ENCODE measurements around the gene TRAF4. TPM values are rescaled to one million over a fixed set of nuclear protein-coding genes. Genes with fewer than 3 reads are reported as not detected.

Gene TRAF4
- total RNA-seq, 1 experiment from 2014 or later: 127 TPM

DNA sequence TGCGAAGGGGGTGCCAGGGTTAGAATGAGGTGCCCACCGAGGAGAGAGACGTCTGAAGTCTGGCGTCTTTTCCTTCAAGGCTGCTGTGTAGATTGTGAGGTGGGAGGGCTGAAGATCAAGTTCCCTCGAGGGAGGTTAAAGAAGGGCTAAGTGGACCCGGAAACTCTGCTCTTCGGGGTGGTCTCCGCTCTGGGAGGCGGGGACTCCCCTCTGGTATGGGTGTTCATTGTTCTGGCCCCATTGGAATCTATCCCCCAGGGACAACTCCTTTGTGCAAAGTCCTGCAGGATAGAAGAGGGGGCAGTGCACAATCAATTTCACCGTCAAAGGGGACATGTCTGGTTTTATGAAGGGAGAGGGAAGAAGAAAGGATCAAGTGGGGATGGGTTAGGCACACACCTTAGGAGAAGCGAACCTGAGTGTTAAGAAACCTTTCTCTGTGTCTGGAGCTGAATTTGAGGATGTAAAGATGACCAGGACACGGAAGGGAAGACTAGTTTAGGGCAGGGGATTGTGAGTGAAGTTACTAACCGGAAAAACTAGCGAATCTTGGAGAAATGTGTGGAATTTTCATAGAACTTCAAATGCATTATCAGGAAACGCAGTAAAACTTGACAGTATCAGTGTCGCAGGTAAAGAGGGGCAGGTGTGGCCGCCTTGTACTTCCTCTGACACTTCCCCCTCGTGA lies 25.3 kb upstream of the TRAF4 start:
- H3K79me2 ChIP-seq (ENCODE audit: insufficient read depth, low read length): peaks cover 37% of the 10 kb centered on the region
- H3K9ac ChIP-seq (ENCODE audit: low read length): peak overlapping the region; percentile 21; the same call in 1 of the 2 replicates
- H3K36me3 ChIP-seq (ENCODE audit: control insufficient read depth in 1 of 2, insufficient read depth in 2 of 2, low read length in 2 of 2): peaks cover 19 to 34% of the 10 kb centered on the region in 2 experiments; a peak in 3 of 4 replicates
- ChIA-PET POLR2A (interaction anchor here (1.1 to 1.5 kb wide), 2 partner anchors 90 to 231 kb away, joined by 6 to 10 read pairs; no protein-coding TSS in a partner anchor), RAD21 (ENCODE audit: low non-redundant PET in 1 of 2, low total read pairs in 2 of 2, uncharacterized antibody in 2 of 2, unreplicated experiment in 2 of 2) (no interaction called here), CTCF (no interaction called here)
- no peaks in the 10 kb centered on the region for H3K9me3 ChIP-seq (ENCODE audit: control insufficient read depth in 1 of 2, insufficient read depth in 1 of 2, low read depth in 1 of 2, low read length in 2 of 2)
- H2AFZ ChIP-seq (ENCODE audit: low read depth, low read length, poor library complexity, severe bottlenecking): no peak overlapping the region
- no peaks in the 10 kb centered on the region for H3K9me2 ChIP-seq (ENCODE audit: insufficient read depth)
- TF ChIP-seq, protein P1, sequence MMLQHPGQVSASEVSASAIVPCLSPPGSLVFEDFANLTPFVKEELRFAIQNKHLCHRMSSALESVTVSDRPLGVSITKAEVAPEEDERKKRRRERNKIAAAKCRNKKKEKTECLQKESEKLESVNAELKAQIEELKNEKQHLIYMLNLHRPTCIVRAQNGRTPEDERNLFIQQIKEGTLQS (IDR thresholded peaks at IDR 0.05): no peak
- TF ChIP-seq ELF1 (IDR thresholded peaks at IDR 0.05; ENCODE audit: borderline replicate concordance, low read depth) (no peak), POLR2AphosphoS5 (IDR thresholded peaks at IDR 0.05; ENCODE audit: low read depth, low read length) (no peak), FOSL1 (IDR thresholded peaks at IDR 0.05; ENCODE audit: low read depth) (no peak), POLR2A (IDR thresholded peaks at IDR 0.05; ENCODE audit: borderline replicate concordance, extremely low read depth, insufficient read depth, insufficient read length) (no peak), ZNF274 (IDR thresholded peaks at IDR 0.05; ENCODE audit: low read depth, low read length) (no peak), JUND (IDR thresholded peaks at IDR 0.05) (no peak), SIN3A (IDR thresholded peaks at IDR 0.05; ENCODE audit: low read depth) (no peak), CEBPB (IDR thresholded peaks at IDR 0.05; ENCODE audit: low read depth) (no peak), ZFX (IDR thresholded peaks at IDR 0.05) (no peak), SP1 (IDR thresholded peaks at IDR 0.05; ENCODE audit: low read depth) (no peak), YY1 (IDR thresholded peaks at IDR 0.05; ENCODE audit: extremely low read depth, insufficient replicate concordance, low read depth, low read length) (no peak), CBX3 (IDR thresholded peaks at IDR 0.05; ENCODE audit: low read depth) (no peak), EGR1 (IDR thresholded peaks at IDR 0.05; ENCODE audit: low read depth) (no peak), TCF7L2 (IDR thresholded peaks at IDR 0.05; ENCODE audit: borderline replicate concordance, extremely low read depth, insufficient read depth, insufficient read length) (no peak), SRF (IDR thresholded peaks at IDR 0.05; ENCODE audit: low read depth) (no peak), RAD21 (IDR thresholded peaks at IDR 0.05; ENCODE audit: low read depth) (no peak)
- TF ChIP-seq, protein P2, sequence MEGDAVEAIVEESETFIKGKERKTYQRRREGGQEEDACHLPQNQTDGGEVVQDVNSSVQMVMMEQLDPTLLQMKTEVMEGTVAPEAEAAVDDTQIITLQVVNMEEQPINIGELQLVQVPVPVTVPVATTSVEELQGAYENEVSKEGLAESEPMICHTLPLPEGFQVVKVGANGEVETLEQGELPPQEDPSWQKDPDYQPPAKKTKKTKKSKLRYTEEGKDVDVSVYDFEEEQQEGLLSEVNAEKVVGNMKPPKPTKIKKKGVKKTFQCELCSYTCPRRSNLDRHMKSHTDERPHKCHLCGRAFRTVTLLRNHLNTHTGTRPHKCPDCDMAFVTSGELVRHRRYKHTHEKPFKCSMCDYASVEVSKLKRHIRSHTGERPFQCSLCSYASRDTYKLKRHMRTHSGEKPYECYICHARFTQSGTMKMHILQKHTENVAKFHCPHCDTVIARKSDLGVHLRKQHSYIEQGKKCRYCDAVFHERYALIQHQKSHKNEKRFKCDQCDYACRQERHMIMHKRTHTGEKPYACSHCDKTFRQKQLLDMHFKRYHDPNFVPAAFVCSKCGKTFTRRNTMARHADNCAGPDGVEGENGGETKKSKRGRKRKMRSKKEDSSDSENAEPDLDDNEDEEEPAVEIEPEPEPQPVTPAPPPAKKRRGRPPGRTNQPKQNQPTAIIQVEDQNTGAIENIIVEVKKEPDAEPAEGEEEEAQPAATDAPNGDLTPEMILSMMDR (IDR thresholded peaks at IDR 0.05 in 2 of 3, conservative IDR thresholded peaks at IDR 0.05 in 1 of 3; ENCODE audit: borderline replicate concordance in 1 of 3, insufficient read depth in 1 of 3, low read depth in 2 of 3, low read length in 2 of 3): no peak
- TF ChIP-seq, protein P3, sequence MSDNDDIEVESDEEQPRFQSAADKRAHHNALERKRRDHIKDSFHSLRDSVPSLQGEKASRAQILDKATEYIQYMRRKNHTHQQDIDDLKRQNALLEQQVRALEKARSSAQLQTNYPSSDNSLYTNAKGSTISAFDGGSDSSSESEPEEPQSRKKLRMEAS (IDR thresholded peaks at IDR 0.05): no peak
- H3K4me3 ChIP-seq (replicated peaks in 1 of 2; ENCODE audit: low read depth in 1 of 2, low read length in 2 of 2): peak overlapping the region; percentile 98 to 99; a peak in 3 of 4 replicates
- H4K20me1 ChIP-seq (ENCODE audit: insufficient read depth): peaks cover 11% of the 10 kb centered on the region; the same call in 1 of the 2 replicates
- intact Hi-C loops (cut with micrococcal nuclease): loop anchor here (2.0 kb wide), 1 partner anchor 234 kb away; no protein-coding TSS in a partner anchor
- H3K4me2 ChIP-seq (ENCODE audit: low read length): peak overlapping the region; percentile 77
- DNase-seq (ENCODE audit: low read depth, low spot score): no peak
- peak overlapping the region; percentile 89 for H3K27ac ChIP-seq (ENCODE audit: low read depth, low read length)
- H3K4me1 ChIP-seq (ENCODE audit: control insufficient read depth in 1 of 2, insufficient read depth in 2 of 2, low read length in 2 of 2): peaks cover 28 to 40% of the 10 kb centered on the region in 2 experiments
- no TSS peak for BruUV-seq (replicated peaks)
- no peaks in the 10 kb centered on the region for H3K27me3 ChIP-seq (ENCODE audit: insufficient read depth, low read length)
- ATAC-seq: no peak

All from HCT116 (cell line).